A673 (cell line): ENCODE measurements around the gene CPAMD8.

ENCODE experiments used
- CTCF ChIP-seq: fragments of 300-800, 200-600 bp; sonication (generic); conservative IDR thresholded peaks from 2 replicates; pipeline ENCODE4 v1.5.1; 2017; ENCODE audit warnings: low read depth, mild to moderate bottlenecking, antibody characterized with exemption, low read length, moderate library complexity, mixed read lengths
- EZH2 ChIP-seq: fragments of 200-600 bp; sonication (generic); IDR thresholded peaks from 2 replicates; pipeline ENCODE4 v1.6.1; 2017; ENCODE audit warnings: borderline replicate concordance, low read depth, mild to moderate bottlenecking, mixed read lengths, antibody characterized with exemption, low read length; ENCODE audit not compliant: poor library complexity, severe bottlenecking

GRCh38 chr19:16951529-16951928, 75.1 kb downstream of the CPAMD8 start:
- no peak for TF ChIP-seq EZH2
- no peak for TF ChIP-seq CTCF
